Left ventricle myocardium inferior (tissue), 1 donor: ENCODE results near the gene LYG1. TPM values are rescaled to one million over a fixed set of nuclear protein-coding genes. Genes with fewer than 3 reads are reported as not detected.
"Not testable (repeated sequence)": the region's sequence is repeated elsewhere in the genome, so short reads cannot be mapped to it uniquely, and the experiment has no call there.

Experiments used
- DNase-seq: peaks from one replicate; pipeline ENCODE4 v3.0.0-alpha.2; 2020
- H3K27ac ChIP-seq: fragments of 200-600 bp; replicated peaks from 2 replicates; pipeline ENCODE4 v1.8.0; 2021
- H3K27me3 ChIP-seq: fragments of 200-600 bp; 2 replicates; pipeline ENCODE4 v1.8.0; 2021; ENCODE audit warnings: low read depth
- H3K36me3 ChIP-seq: fragments of 200-600 bp; 2 replicates; pipeline ENCODE4 v1.8.0; 2021
- H3K4me1 ChIP-seq: fragments of 200-600 bp; 2 replicates; pipeline ENCODE4 v1.8.0; 2021
- H3K4me3 ChIP-seq: fragments of 200-600 bp; 2 replicates; pipeline ENCODE4 v1.8.0; 2021; ENCODE audit warnings: mild to moderate bottlenecking, moderate library complexity
- H3K9me3 ChIP-seq: fragments of 200-600 bp; replicated peaks from 2 replicates; pipeline ENCODE4 v1.8.0; 2021
- CTCF ChIP-seq: fragments of 200-600 bp; IDR thresholded peaks from 2 replicates; pipeline ENCODE4 v1.8.0; 2021; ENCODE audit warnings: antibody characterized with exemption, mild to moderate bottlenecking, borderline replicate concordance
- intact Hi-C: fragments of 100-400 bp; cut with micrococcal nuclease; formaldehyde crosslinking; loops from one replicate; pipeline ENCODE4 v1.11.0; 2022
- long read RNA-seq: library from polyadenylated mRNA; unstranded; transcript quantifications from one replicate; pipeline ENCODE4 v2.0.0, GENCODE V29; 2021
- total RNA-seq: library from RNA; stranded (reverse); fragmentation: NEBNext Ultra II Directional; extraction: Animal tissue kit (Norgen Biotek cat#: 25700); gene quantifications from one replicate; pipeline ENCODE4 v1.2.1, GENCODE V29; 2021
- donor health status: DM: no; HTN: yes; CAD: no; lungs with severe emphysema.

LYG1 gene
- 0.58 TPM for total RNA-seq
- long read RNA-seq = 0 reads

DNA sequence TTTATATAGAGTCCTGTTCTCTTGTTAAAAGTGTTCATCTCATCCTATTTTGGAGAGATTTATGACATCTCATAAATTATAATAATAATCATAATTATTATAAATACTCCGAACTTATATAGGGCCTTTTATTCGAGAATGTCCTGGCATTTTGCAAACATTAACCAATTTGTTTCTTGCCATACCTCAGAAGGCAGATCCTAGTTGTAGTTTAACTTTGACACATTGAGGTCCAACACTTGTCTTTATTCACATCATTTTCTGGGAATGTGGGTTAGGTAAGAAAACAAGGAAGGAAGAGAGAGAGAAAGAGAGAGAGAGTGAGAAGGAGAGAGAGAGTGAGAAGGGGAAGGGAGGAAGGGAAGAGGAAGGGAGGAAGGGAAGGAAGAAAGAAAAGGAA, at the start of gene LYG1:
Gene LYG1 (minus strand): TSS at position 101 of the 400 bp plus-strand sequence. CDS start 5,527 bp downstream, outside the sequence.
- H3K9me3 ChIP-seq, DNase-seq, H3K4me3 ChIP-seq, H3K4me1 ChIP-seq, H3K27me3 ChIP-seq, H3K27ac ChIP-seq, intact Hi-C loops: not testable (repeated sequence)
- peaks cover 20% of the 10 kb centered on the region for H3K36me3 ChIP-seq

DNA sequence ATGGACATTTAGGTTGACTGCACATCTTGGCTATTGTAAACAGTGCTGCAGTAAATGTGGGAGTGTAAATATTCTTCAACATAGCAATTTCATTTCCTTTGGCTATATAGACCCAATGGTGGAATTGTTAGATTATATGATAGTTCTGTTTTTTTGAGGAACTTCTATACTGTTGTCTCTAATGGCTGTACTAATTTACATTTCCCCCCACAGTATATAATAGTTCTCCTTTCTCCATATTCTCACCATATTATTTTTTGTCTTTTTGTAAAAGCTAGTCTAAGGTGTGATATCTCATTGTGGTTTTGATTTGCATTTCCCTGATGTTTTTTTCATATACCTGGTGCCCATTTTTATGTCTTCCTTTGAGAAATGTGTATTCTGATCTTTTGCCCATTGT, 49.2 kb upstream of the LYG1 start:
- intact Hi-C loops = no loop called here
- Histone ChIP-seq H3K36me3 (no peaks in the 10 kb centered on the region), H3K9me3 (no peaks in the 10 kb centered on the region), H3K27me3 (no peaks in the 10 kb centered on the region), H3K4me3 (no peak overlapping the region), H3K4me1 (peaks cover 25% of the 10 kb centered on the region), H3K27ac (no peak overlapping the region)
- no peak for TF ChIP-seq CTCF
- no peak for DNase-seq

DNA sequence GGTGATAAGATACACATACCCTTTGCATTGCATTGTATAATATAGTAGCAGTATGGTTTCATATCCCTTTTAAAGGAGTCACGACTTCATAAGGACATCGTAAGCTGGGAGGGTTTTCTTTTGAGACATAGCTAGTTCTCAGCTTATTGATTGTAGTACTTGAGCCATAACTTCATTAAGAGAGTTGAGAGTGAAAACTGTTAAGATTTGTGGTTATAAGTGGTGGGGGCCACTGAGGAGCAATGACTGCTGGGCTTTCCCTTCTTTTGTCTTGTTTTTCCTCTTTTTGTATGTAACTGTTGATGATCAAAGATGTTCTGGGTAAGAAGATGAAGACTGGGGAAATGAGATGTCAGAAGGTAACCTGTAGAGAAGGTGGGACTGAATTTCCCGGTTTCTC, 47.2 kb upstream of the LYG1 start:
- Histone ChIP-seq H3K9me3 (no peaks in the 10 kb centered on the region), H3K27ac (no peak overlapping the region), H3K27me3 (no peaks in the 10 kb centered on the region), H3K4me3 (no peak overlapping the region), H3K36me3 (no peaks in the 10 kb centered on the region), H3K4me1 (peaks cover 25% of the 10 kb centered on the region)
- intact Hi-C loops = loop anchor here (10.0 kb wide), 1 partner anchor 127 kb away; no protein-coding TSS in a partner anchor
- DNase-seq = no peak
- no peak for TF ChIP-seq CTCF

GRCh38 chr2:99346218-99346617, 45.2 kb upstream of the LYG1 start:
- H3K9me3 ChIP-seq = no peaks in the 10 kb centered on the region
- H3K36me3 ChIP-seq = no peaks in the 10 kb centered on the region
- H3K27me3 ChIP-seq = no peaks in the 10 kb centered on the region
- H3K4me1 ChIP-seq = peaks cover 33% of the 10 kb centered on the region
- intact Hi-C loops = loop anchor here (10.0 kb wide), 1 partner anchor 129 kb away; no protein-coding TSS in a partner anchor
- no peak overlapping the region for H3K27ac ChIP-seq
- no peak overlapping the region for H3K4me3 ChIP-seq
- TF ChIP-seq CTCF = no peak
- DNase-seq = no peak

- not testable (repeated sequence) for H3K27ac ChIP-seq, H3K27me3 ChIP-seq, H3K36me3 ChIP-seq, DNase-seq, H3K4me3 ChIP-seq, H3K9me3 ChIP-seq
- peaks cover 38% of the 10 kb centered on the region for H3K4me1 ChIP-seq
- intact Hi-C loops = loop anchor here (10.0 kb wide), 1 partner anchor 129 kb away; no protein-coding TSS in a partner anchor
Observed at GRCh38 chr2:99345446-99345845, 44.4 kb upstream of the LYG1 start.

DNA sequence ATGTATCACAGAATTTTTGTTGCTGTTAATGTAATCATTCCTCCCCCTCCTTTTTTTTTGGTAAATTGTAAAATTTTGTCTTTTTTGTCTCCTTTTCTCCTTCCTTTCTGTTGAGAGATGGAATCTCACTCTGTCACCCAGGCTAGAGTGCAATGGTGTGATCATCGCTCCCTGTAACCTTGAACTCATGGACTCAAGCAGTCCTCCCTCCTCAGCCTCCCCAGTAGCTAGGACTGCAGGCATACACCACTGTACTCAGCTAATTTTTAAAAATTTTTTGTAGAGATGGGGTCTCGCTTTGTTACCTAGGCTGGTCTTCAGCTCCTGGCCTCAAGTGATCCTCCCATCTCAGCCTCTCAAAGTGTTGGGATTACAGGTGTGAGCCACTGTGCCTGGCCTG, 41.5 kb upstream of the LYG1 start:
- intact Hi-C loops = loop anchor here (10.0 kb wide), 1 partner anchor 132 kb away; no protein-coding TSS in a partner anchor
- DNase-seq = no peak
- no peak for TF ChIP-seq CTCF

More for the DNA sequence above, 41.5 kb upstream of the LYG1 start:
- Histone ChIP-seq H3K27ac (no peak overlapping the region), H3K4me3 (no peak overlapping the region), H3K36me3 (no peaks in the 10 kb centered on the region), H3K9me3 (no peaks in the 10 kb centered on the region), H3K4me1 (peaks cover 49% of the 10 kb centered on the region), H3K27me3 (no peaks in the 10 kb centered on the region)
